SK-N-SH (cell line): ENCODE measurements around the gene PTPRB. TPM values are rescaled to one million over a fixed set of nuclear protein-coding genes. Genes with fewer than 3 reads are reported as not detected.

Experiments
- CTCF ChIA-PET: fragments of 300-600, 350-600 bp; formaldehyde crosslinking; extraction: SDS; loops from one replicate; lab custom pipeline; 2021; lab: Yijun Ruan, JAX
- POLR2A ChIA-PET: fragments of 350-600 bp; sonication (Branson Sonifier 250); formaldehyde crosslinking; extraction: SDS; loops from one replicate; lab custom pipeline; 2020; ENCODE audit warnings: antibody characterized with exemption, inconsistent platforms; lab: Yijun Ruan, JAX
- DNase-seq: peaks from one replicate; pipeline ENCODE4 v3.0.0; 2012
- H2AFZ ChIP-seq: fragments of 200-600 bp; sonication (generic); 2 replicates; pipeline ENCODE4 v1.8.1; 2016; ENCODE audit warnings: antibody characterized with exemption, mild to moderate bottlenecking, low read depth
- H3F3A ChIP-seq: fragments of 200-600 bp; sonication (generic); replicated peaks from 2 replicates; pipeline ENCODE3; 2016; ENCODE audit warnings: antibody characterized with exemption, mild to moderate bottlenecking; ENCODE audit not compliant: insufficient read depth
- H3K27ac ChIP-seq, 2 experiments: fragments of 200-500 bp in 1 of 2; fragments of 200-600 bp in 1 of 2; sonication (Bioruptor generic) in 1 of 2; sonication (generic), shearing (Covaris generic) in 1 of 2; 2 replicates each; pipeline versions ENCODE4 v1.5.1 to v1.6.1; 2014 to 2016; ENCODE audit warnings: low read depth in 2 of 2, inconsistent platforms in 1 of 2, low read length in 1 of 2, mild to moderate bottlenecking in 1 of 2, mixed read lengths in 1 of 2
- H3K27me3 ChIP-seq: fragments of 200-600 bp; sonication (generic), shearing (Covaris generic); 2 replicates; pipeline ENCODE4 v1.6.1; 2016; ENCODE audit warnings: mixed run types; ENCODE audit not compliant: insufficient read depth
- H3K36me3 ChIP-seq, 2 experiments: fragments of 200-500 bp in 1 of 2; fragments of 200-600 bp in 1 of 2; sonication (Bioruptor generic) in 1 of 2; sonication (generic) in 1 of 2; replicated peaks in 1 of 2; 2 replicates each; pipeline versions ENCODE3 to v1.5.1; 2014 to 2016; ENCODE audit warnings: low read length in 1 of 2, mild to moderate bottlenecking in 1 of 2; ENCODE audit not compliant: insufficient read depth in 2 of 2, control insufficient read depth in 1 of 2
- H3K4me1 ChIP-seq, 2 experiments: fragments of 200-500 bp in 1 of 2; fragments of 200-600 bp in 1 of 2; sonication (Bioruptor generic) in 1 of 2; sonication (generic), shearing (Covaris generic) in 1 of 2; 2 replicates each; pipeline versions ENCODE4 v1.5.1 to v1.6.1; 2014 to 2016; ENCODE audit warnings: low read depth in 1 of 2, low read length in 1 of 2, mixed run types in 1 of 2; ENCODE audit not compliant: insufficient read depth in 2 of 2, control insufficient read depth in 1 of 2
- H3K4me2 ChIP-seq: fragments of 200-600 bp; sonication (generic), shearing (Covaris generic); 2 replicates; pipeline ENCODE4 v1.6.1; 2017; ENCODE audit warnings: mixed run types
- H3K4me3 ChIP-seq, 2 experiments: fragments of 200-500 bp in 1 of 2; fragments of 200-600 bp in 1 of 2; sonication (Bioruptor generic) in 1 of 2; sonication (generic), shearing (Covaris generic) in 1 of 2; 2 replicates each; pipeline versions ENCODE4 v1.5.1 to v1.8.1; 2014 to 2016; ENCODE audit warnings: low read depth in 2 of 2, inconsistent platforms in 1 of 2, low read length in 1 of 2, mild to moderate bottlenecking in 1 of 2, mixed read lengths in 1 of 2, moderate library complexity in 1 of 2
- H3K79me2 ChIP-seq: fragments of 200-600 bp; sonication (generic); 2 replicates; pipeline ENCODE4 v1.8.1; 2017; ENCODE audit warnings: mild to moderate bottlenecking; ENCODE audit not compliant: insufficient read depth
- H3K9ac ChIP-seq: fragments of 200-600 bp; sonication (generic); 2 replicates; pipeline ENCODE4 v1.6.1; 2017; ENCODE audit warnings: mixed run types
- H3K9me2 ChIP-seq: fragments of 200-600 bp; sonication (generic); 2 replicates; pipeline ENCODE4 v1.6.1; 2017; ENCODE audit warnings: mixed run types
- H3K9me3 ChIP-seq: fragments of 200-600 bp; sonication (generic); 2 replicates; pipeline ENCODE4 v1.6.1; 2017; ENCODE audit warnings: mixed run types, mild to moderate bottlenecking, moderate library complexity
- H4K20me1 ChIP-seq: fragments of 200-600 bp; sonication (generic); 2 replicates; pipeline ENCODE4 v1.6.1; 2017; ENCODE audit warnings: mild to moderate bottlenecking, mixed run types; ENCODE audit not compliant: insufficient read depth
- CHD2 ChIP-seq: fragments of 150-350 bp; IDR thresholded peaks from 2 replicates; pipeline ENCODE4 v1.6.1; 2018; ENCODE audit warnings: low read length; ENCODE audit not compliant: partially characterized antibody
- CTCF ChIP-seq: fragments of 200-600 bp; sonication (generic); IDR thresholded peaks from 2 replicates; pipeline ENCODE4 v1.6.1; 2017; ENCODE audit warnings: antibody characterized with exemption, mild to moderate bottlenecking, moderate library complexity
- ELF1 ChIP-seq: IDR thresholded peaks from 2 replicates; pipeline ENCODE4 v1.4.0; 2012
- EP300 ChIP-seq, 2 experiments: IDR thresholded peaks; 2 replicates each; pipeline versions ENCODE4 v1.4.0 to v1.6.1; 2012; ENCODE audit warnings: borderline replicate concordance in 1 of 2, low read depth in 1 of 2, low read length in 1 of 2
- FOXJ3 ChIP-seq: sonication (generic); formaldehyde crosslinking; IDR thresholded peaks from 2 replicates; pipeline ENCODE4 v1.5.1; 2020; ENCODE audit warnings: mild to moderate bottlenecking, missing genetic modification reagents
- FOXM1 ChIP-seq: IDR thresholded peaks from 2 replicates; pipeline ENCODE4 v1.4.0; 2012; ENCODE audit warnings: low read depth, mild to moderate bottlenecking
- JUND ChIP-seq: IDR thresholded peaks from 2 replicates; pipeline ENCODE4 v1.4.0; 2012
- MAX ChIP-seq: IDR thresholded peaks from 2 replicates; pipeline ENCODE4 v1.4.0; 2012; ENCODE audit warnings: low read depth
- NRF1 ChIP-seq: IDR thresholded peaks from 2 replicates; pipeline ENCODE4 v1.6.1; 2012; ENCODE audit warnings: low read depth, mild to moderate bottlenecking, low read length
- PBX3 ChIP-seq: IDR thresholded peaks from 2 replicates; pipeline ENCODE4; 2012
- RCOR1 ChIP-seq: fragments of 150-350 bp; IDR thresholded peaks from 2 replicates; pipeline ENCODE4 v1.6.1; 2017; ENCODE audit warnings: antibody characterized with exemption, low read length
- REST ChIP-seq: IDR thresholded peaks from 2 replicates; pipeline ENCODE4 v1.6.1; 2012; ENCODE audit warnings: mild to moderate bottlenecking, low read depth, low read length, moderate library complexity
- RFX5 ChIP-seq: IDR thresholded peaks from 2 replicates; pipeline ENCODE4 v1.6.1; 2012; ENCODE audit warnings: mild to moderate bottlenecking, improper control_type of control experiment, low read length
- RXRA ChIP-seq: IDR thresholded peaks from 2 replicates; pipeline ENCODE4 v1.4.0; 2012; ENCODE audit warnings: low read depth, mild to moderate bottlenecking, borderline replicate concordance
- SMC3 ChIP-seq: IDR thresholded peaks from 2 replicates; pipeline ENCODE4 v1.6.1; 2012; ENCODE audit warnings: low read depth, low read length, improper control_type of control experiment
- TEAD4 ChIP-seq: IDR thresholded peaks from 2 replicates; pipeline ENCODE4 v1.4.0; 2012; ENCODE audit warnings: mild to moderate bottlenecking, borderline replicate concordance; ENCODE audit not compliant: insufficient read depth
- YY1 ChIP-seq: IDR thresholded peaks from 2 replicates; pipeline ENCODE4 v1.4.0; 2012; ENCODE audit warnings: low read depth, mild to moderate bottlenecking
- ZBTB33 ChIP-seq: IDR thresholded peaks from 2 replicates; pipeline ENCODE4 v1.4.0; 2012; ENCODE audit warnings: low read depth, borderline replicate concordance
- WGBS: methylation state at CpG from one replicate; pipeline ENCODE4 v1.1.6; 2017; ENCODE audit warnings: low lambda C conversion rate; 5-methylcytosine and 5-hydroxymethylcytosine counted together
- polyA plus RNA-seq, 3 experiments: library from polyadenylated mRNA; depleted of rRNA; stranded (reverse); fragments of >200 nt; gene quantifications; 2 replicates each; pipeline ENCODE4 v1.2.3, GENCODE V29; 2012

The PTPRB gene
- polyA plus RNA-seq, 1 of the 3 experiments (the other 2 are of a cell fraction), result 1.1 TPM

- Histone ChIP-seq H3K9me2 (no peaks in the 10 kb centered on the region), H3K4me3 (no peak overlapping the region), H3K36me3 (no peaks in the 10 kb centered on the region), H4K20me1 (no peaks in the 10 kb centered on the region), H3K27ac (no peak overlapping the region), H3K4me2 (no peak overlapping the region), H3F3A (no peaks in the 10 kb centered on the region), H3K9me3 (no peaks in the 10 kb centered on the region), H3K9ac (no peak overlapping the region), H3K27me3 (no peaks in the 10 kb centered on the region), H3K79me2 (no peaks in the 10 kb centered on the region), H2AFZ (no peak overlapping the region), H3K4me1 (peaks cover 0 to 3% of the 10 kb centered on the region in 2 experiments; a peak in 2 of 4 replicates)
- WGBS, result 83% methylated on average over 2 of the region's 2 CpGs
- CTCF ChIA-PET, result interaction anchor here (0.6 to 1.7 kb wide), 3 partner anchors 205 to 653 kb away, joined by 3 to 7 read pairs (median 3); no protein-coding TSS in a partner anchor
- POLR2A ChIA-PET, result no interaction called here
- DNase-seq, result no peak
- TF ChIP-seq EP300 (IDR thresholded peaks at IDR 0.05; ENCODE audit: borderline replicate concordance in 1 of 2, low read depth in 1 of 2, low read length in 1 of 2) (no peak), ELF1 (no peak), NRF1 (no peak), FOXM1 (no peak), MAX (no peak), CTCF (no peak), REST (no peak), YY1 (no peak), RFX5 (no peak), TEAD4 (no peak), SMC3 (no peak), RCOR1 (no peak)
These were observed 83.8 kb downstream of the PTPRB start for GRCh38 chr12:70553391-70553859.

GRCh38 chr12:70551731-70552130 lies 85.5 kb downstream of the PTPRB start:
- Histone ChIP-seq H3K9me3 (no peaks in the 10 kb centered on the region), H3K9ac (no peak overlapping the region), H3K36me3 (no peaks in the 10 kb centered on the region), H3K79me2 (no peaks in the 10 kb centered on the region), H3F3A (no peaks in the 10 kb centered on the region), H4K20me1 (no peaks in the 10 kb centered on the region), H2AFZ (no peak overlapping the region), H3K27ac (no peak overlapping the region), H3K9me2 (no peaks in the 10 kb centered on the region), H3K27me3 (no peaks in the 10 kb centered on the region), H3K4me3 (no peak overlapping the region), H3K4me1 (peaks cover 0 to 3% of the 10 kb centered on the region in 2 experiments; a peak in 2 of 4 replicates), H3K4me2 (no peak overlapping the region)
- no peak for DNase-seq
- ChIA-PET CTCF (no interaction called here), POLR2A (no interaction called here)
- 92% methylated on average over 2 of the region's 2 CpGs for WGBS
- TF ChIP-seq ZBTB33 (no peak), ELF1 (no peak), PBX3 (no peak), RFX5 (no peak), CHD2 (no peak), FOXJ3 (no peak), TEAD4 (no peak), SMC3 (no peak), RXRA (no peak), JUND (no peak)
